Subcutaneous adipose tissue (tissue), 4 donors: ENCODE measurements around the gene SNTA1. TPM values are rescaled to one million over a fixed set of nuclear protein-coding genes. Genes with fewer than 3 reads are reported as not detected.

ENCODE experiments used
- CTCF ChIP-seq: fragments of 450-650 bp; IDR thresholded peaks from one replicate; pipeline ENCODE4 v1.5.1; 2016; ENCODE audit warnings: low read depth, mild to moderate bottlenecking, control low read depth, antibody characterized with exemption, moderate library complexity
- total RNA-seq, 4 donors: library from RNA; depleted of rRNA; stranded (reverse); fragments of >200 nt; gene quantifications; one replicate each; pipeline ENCODE4 v1.1.0, GENCODE V29; 2016

SNTA1 gene
- total RNA-seq, 4 donors from 2014 or later: 28.6 to 144 (median 56.5) TPM

- no peak for TF ChIP-seq CTCF
Measured at GRCh38 chr20:33472868-33473435, 29.4 kb upstream of the SNTA1 start.

GRCh38 chr20:33470866-33471265, 27.3 kb upstream of the SNTA1 start:
- TF ChIP-seq CTCF: no peak

GRCh38 chr20:33470457-33470856, 26.9 kb upstream of the SNTA1 start:
- TF ChIP-seq CTCF: no peak

- TF ChIP-seq CTCF: no peak
Measured at GRCh38 chr20:33466303-33466646, 22.7 kb upstream of the SNTA1 start.

GRCh38 chr20:33465481-33466302, 22.1 kb upstream of the SNTA1 start:
- no peak for TF ChIP-seq CTCF

- no peak for TF ChIP-seq CTCF
Measured at GRCh38 chr20:33463332-33464101, 20.0 kb upstream of the SNTA1 start.

GRCh38 chr20:33460711-33461110, 17.1 kb upstream of the SNTA1 start:
- TF ChIP-seq CTCF: no peak
